NCI-H748 treated with DMSO at 0.1 percent for 48 hours (cell line): Measurements from ENCODE around the gene REV3L.

Experiments
- DNase-seq: peaks from one replicate; lab custom pipeline; 2025; lab: John Stamatoyannopoulos, UW

Gene REV3L

GRCh38 chr6:111423055-111423633, 59.9 kb downstream of the REV3L start:
- no peak for DNase-seq

DNA sequence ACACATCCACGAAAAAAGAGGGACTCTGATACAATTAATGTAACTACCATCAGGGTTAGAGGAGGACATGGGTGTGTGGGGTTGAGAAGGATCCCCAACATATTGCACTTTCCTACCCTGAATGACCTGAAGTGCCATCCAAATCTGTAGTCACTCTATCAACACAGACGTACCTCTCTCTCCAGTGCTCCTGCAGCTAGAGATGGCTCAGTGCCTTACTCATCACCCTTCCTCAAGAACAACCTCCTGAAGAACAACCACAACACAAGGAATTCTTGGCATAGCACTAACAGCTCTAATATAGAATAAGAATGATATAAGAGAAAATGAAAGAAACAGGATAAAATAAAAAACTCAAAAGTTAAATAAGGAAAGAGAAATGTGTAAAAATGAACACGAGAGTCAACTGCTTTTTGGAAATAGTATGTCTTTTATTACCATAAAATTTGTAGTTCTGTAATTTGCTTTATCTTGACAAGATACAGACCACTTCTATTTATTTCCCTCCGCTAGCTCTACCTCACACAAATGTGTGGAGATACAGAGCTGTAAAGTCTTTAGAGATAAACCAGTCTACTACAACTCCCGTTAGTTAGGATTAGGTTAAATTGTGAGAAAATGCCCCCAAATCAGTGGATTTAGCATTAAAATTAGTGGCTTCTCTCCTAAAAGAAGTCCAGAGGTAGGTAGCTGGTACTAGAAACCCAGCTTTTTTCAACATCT, 63.9 kb downstream of the REV3L start:
- DNase-seq: no peak

DNA sequence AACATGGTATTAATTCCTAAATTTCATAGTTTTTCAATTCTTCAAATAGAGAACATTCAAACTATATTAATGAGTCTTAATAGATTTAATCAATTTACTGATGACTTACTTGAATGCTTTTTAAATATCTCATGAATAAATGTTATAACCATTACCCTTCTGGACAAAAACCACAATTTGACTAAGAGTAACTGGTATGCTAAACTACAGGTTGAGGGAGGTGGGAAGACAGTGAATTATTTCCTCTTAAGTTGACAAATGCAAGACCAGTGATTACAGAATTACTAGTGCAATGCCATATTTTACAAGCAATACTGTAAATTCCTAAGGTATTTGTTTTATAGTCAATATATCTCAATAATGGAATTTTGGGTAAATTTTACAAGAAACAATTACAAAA, 65.1 kb downstream of the REV3L start:
- DNase-seq: no peak

- no peak for DNase-seq
Measured at GRCh38 chr6:111417181-111417585, 65.8 kb downstream of the REV3L start.

GRCh38 chr6:111416529-111416928, 66.5 kb downstream of the REV3L start:
- no peak for DNase-seq

- DNase-seq: no peak
Measured at GRCh38 chr6:111414373-111414772, 68.6 kb downstream of the REV3L start.

GRCh38 chr6:111411978-111412566, 70.9 kb downstream of the REV3L start:
- DNase-seq: no peak

GRCh38 chr6:111411046-111411445, 72.0 kb downstream of the REV3L start:
- no peak for DNase-seq

- no peak for DNase-seq
Measured at GRCh38 chr6:111410371-111410770, 72.6 kb downstream of the REV3L start.

DNA sequence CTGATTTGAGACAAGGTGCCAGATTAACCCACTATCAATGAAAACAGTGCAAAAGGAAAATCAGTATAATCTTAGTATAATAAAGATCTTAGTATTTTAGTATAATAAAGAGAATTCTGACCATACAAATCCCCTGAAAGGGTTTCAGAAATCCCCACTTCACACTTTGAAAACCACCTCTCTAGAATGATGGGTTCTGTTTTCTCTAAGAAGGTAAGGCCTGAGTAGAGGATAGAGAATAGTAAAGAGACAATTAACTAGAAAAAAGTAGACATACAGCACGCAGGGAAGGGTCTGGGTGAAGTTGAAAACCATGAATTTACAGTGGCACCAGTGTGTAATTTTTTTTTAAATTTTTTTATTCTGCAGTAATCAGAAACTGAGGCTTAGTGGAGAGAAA, 73.6 kb downstream of the REV3L start:
- DNase-seq: no peak

DNA sequence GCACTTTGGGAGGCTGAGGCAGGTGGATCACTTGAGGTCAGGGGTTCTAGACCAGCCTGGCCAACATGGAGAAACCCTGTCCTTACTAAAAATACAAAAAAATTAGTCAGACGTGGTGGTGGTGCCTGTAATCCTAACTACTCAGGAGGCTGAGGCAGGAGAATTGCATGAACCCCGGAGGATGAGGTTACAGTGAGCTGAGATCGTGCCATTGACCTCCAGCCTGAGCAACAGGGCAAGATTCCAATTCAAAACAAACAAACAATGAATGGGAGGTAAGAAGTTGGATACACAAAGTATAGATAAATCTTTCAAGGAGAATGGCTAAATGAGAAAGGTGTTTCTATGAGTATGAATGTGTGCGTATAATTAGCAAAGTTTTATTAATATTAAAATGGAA, 75.3 kb downstream of the REV3L start:
- DNase-seq: no peak

- DNase-seq: no peak
Measured at GRCh38 chr6:111406200-111406721, 76.8 kb downstream of the REV3L start.

DNA sequence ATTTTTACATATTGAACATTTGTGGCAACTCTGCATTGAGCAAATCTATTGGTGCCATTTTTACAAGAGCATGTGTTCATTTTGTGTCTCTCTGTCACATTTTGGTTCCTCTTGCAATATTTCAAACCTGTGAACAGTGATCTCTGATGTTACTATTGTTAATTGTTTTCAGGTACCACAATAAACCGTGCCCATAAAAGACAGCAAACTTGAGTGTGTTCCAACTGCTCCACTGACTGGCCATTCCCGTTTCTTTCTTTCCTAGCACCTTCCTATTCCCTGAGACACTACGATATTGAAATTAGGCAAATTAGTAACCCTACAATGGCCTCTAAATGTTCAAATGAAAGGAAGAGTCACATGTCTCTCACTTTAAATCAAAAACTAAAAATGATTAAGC, 79.6 kb downstream of the REV3L start:
- DNase-seq: no peak

DNA sequence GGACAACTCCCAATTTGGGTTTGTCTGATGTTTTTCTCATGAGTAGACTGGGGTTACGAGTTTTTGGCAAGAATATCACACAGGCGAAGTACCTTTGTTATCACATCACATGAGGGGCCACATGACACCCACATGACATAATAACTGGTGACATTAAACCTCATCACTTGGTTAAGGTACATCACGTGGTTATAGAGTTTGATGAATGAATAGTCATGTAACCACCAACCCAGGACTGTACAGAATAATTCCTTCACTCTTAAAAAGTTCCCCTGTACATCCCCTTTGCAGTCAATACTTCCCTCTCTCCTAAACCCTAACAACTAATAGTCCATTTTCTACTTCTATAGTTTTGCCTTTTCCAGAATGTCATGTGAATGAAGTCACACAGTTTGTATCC, 83.4 kb downstream of the REV3L start:
- DNase-seq: no peak

DNA sequence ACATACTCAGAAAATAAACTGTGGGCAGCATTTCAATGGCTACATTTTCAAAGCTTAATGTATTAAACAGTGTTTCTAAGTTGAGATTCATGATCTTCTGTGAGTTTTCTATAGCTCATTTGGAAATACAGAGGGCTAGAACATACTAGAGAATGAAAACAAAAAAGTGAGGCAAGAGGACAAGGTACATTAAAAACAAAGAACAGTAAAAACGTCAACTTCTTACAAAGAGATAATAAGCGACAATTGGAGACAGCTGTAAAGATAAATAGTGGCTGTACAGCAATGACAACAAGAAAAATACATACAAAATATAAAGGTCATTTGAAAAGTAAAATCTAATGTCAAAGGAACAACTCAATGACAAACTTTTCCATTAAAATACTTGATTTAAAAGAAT, 94.3 kb downstream of the REV3L start:
- no peak for DNase-seq

GRCh38 chr6:111382476-111383294, 100.3 kb downstream of the REV3L start:
- DNase-seq: no peak

- no peak for DNase-seq
Measured at GRCh38 chr6:111381728-111382127, 101.3 kb downstream of the REV3L start.

DNA sequence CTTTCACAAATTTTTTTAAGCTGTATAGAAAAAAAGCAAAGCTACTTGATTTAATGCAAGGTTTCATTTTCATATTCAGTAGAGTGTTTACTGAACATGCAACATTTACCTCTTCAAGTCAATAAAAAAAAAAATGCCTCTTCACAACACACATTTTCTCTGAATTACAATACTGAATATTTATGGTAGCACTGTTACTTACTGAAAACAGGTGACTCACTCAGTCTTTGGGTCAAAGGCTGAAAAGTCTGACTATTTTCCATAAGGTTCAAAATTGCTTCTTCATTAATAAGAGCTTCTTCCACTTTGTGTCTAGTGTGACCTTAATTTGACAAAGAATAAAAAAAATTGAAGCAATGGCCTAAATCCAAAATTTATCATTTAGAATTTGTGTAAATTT, 101.9 kb downstream of the REV3L start:
- DNase-seq: no peak

DNA sequence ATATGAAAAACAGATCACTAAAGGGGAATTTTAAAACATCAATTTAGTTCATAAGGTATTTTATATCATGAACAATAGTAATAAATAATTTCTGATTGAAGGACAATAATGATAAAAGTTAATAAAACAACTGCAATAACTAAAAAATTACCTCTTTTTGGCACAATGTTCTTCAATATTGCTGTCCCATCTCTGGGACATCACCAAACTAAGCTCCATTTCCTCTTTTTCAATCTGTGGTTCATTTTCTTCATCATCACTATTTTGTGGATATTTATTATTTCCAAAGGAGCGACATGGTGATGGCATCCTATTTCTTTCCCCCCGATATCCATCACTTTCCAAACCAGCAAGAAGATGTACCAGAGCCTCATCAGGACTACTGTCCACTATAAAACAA, 103.2 kb downstream of the REV3L start:
- no peak for DNase-seq

DNA sequence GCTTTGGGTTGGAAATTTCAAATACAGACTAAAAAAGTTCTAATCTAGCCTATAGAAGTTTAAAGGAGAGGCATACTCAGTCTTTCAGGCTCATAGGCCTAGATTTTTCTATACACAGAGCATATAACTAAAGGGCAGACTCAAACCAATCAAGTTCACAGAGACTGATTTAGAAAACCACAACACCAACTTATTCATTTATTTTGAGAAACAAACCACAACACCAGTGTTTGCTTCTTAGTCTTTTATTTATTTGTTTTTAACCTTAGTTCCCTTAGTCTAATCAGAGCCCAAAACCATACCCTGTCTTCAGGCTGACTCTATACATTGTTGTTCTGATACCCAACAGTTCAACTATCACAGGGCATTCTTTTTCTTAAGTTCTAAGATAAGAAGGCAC, 103.7 kb downstream of the REV3L start:
- DNase-seq: no peak

DNA sequence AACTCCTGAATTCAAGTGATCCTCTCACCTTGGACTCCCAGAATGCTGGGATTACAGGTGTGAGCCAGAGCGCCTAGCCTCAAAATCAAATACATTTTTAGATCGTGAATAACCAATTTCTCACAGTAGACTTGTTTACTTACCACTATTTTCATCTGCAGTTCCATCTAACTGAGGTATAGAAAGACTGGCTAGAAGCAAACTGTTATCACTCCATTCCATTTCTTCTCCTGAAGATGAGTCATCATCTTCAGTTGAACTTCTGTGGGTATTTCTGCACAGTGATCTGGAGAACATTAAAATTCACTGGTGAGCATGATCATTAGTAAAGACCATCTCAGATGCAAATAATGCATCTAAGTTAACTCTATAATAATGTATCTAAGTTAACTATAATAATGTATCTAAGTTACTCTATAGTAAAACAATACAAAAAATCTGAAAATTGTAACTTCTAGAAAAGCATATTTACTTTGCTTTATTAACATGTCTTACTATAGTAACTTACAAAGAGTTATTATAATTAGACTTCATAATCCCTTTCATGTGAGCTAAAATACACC, 105.4 kb downstream of the REV3L start:
- DNase-seq: no peak

DNA sequence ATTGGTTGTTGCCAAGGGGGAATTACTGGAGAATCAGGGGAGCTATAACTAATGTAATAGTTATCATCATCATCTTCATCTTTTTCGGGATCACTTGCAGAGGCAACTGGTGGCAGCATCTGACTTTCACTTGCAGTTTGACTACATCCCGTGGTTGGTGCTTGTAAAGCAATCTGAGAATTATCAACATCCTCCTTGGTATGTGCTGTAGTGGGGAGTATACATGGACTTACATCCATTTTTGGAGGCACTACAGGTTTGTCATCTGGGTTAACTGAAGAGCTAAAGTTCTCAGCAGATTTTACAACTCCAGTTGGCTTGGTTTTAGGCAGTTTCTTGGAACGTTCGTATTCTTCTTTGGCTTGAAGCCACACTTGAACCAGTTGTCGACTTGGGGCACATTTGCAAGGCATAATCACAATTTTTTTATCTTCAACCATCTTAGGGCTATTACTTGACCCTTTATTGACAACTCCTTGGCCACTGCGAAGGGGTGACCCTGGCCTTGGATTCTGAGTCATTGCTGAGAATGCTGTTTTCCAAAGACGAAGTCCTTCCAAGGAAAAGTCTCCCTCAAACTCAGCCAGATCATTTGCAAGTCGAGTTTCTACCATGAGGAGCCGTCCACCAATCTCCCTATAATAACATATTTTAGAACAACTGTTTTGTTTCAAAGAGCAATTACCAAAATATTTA, 115.5 kb downstream of the REV3L start:
- DNase-seq: no peak
